Measurements from ENCODE around the gene INPP5E.
A peak's percentile ranks its signal among the peaks of the same experiment; 100 is the strongest.
"Not testable (repeated sequence)": the region's sequence is repeated elsewhere in the genome, so short reads cannot be mapped to it uniquely, and the experiment has no call there.

The INPP5E gene

DNA sequence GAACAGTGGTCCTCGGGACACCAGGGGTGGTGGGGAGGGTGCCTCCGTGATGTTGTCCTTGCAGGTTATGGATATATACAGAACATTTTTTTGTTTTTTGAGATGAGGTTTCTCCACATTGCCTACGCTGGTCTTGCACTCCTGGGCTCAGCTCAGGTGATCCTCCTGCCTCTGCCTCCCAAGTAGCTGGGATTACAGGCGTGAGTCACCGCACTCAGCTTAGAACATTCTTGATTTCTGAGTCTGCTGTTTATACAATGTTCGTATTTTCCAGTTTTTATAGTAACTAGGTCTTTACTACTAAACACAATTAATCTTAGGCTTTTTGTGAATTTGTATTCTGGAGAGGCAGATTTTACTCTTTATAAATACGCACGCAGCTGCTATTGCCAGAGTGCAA, 23.2 kb downstream of the INPP5E start:
- H3K36me3 ChIP-seq (ENCODE audit: control insufficient read depth in 1 of 2, insufficient read depth in 2 of 2, low read length in 2 of 2): peaks cover 50 to 82% of the 10 kb centered on the region in 2 donors

DNA sequence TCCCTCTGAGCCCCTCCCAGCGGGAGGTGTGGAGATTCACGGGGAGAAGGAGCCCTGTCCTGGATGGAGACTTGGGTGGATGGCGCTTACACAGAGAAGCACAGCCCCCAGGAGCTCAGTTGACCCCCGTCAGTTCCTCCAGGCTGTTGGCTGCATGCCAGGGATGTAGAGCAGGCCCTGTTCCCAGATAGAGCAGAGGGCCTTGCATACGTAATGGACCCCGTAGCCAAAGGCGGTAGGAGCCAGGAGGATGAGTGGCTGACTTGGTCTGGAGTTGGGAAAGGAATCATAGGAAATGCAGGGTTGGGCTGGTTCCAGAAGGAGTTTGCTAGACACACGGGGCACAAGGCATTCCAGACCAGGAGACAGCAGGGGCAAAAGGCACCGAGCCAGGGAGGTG, 26.7 kb downstream of the INPP5E start:
- H3K9me3 ChIP-seq (ENCODE audit: control insufficient read depth in 1 of 2, low read length in 2 of 2): no peaks in the 10 kb centered on the region
- H3K36me3 ChIP-seq (ENCODE audit: control insufficient read depth in 1 of 2, insufficient read depth in 2 of 2, low read length in 2 of 2): peaks cover 35 to 53% of the 10 kb centered on the region in 2 donors
- no peak overlapping the region for H3K27ac ChIP-seq (ENCODE audit: low read depth, low read length)
- H3K9ac ChIP-seq (ENCODE audit: low read depth in 1 of 2, low read length in 2 of 2): no peak overlapping the region
- no peak overlapping the region for H3K4me3 ChIP-seq (ENCODE audit: low read depth in 1 of 2, low read length in 2 of 2)
- H3K27me3 ChIP-seq (ENCODE audit: control insufficient read depth in 1 of 2, insufficient read depth in 2 of 2, low read length in 2 of 2): no peaks in the 10 kb centered on the region
- H3K4me1 ChIP-seq (ENCODE audit: control insufficient read depth in 1 of 2, insufficient read depth in 2 of 2, low read length in 2 of 2): peaks cover 18 to 21% of the 10 kb centered on the region in 2 donors

More for the DNA sequence above, 23.2 kb downstream of the INPP5E start:
- Histone ChIP-seq H3K4me1 (ENCODE audit: control insufficient read depth in 1 of 2, insufficient read depth in 2 of 2, low read length in 2 of 2) (peaks cover 7 to 8% of the 10 kb centered on the region in 2 donors), H3K27ac (ENCODE audit: low read depth, low read length) (no peak overlapping the region), H3K4me3 (ENCODE audit: low read depth in 1 of 2, low read length in 2 of 2) (no peak overlapping the region), H3K9me3 (ENCODE audit: control insufficient read depth in 1 of 2, low read length in 2 of 2) (no peaks in the 10 kb centered on the region), H3K27me3 (ENCODE audit: control insufficient read depth in 1 of 2, insufficient read depth in 2 of 2, low read length in 2 of 2) (no peaks in the 10 kb centered on the region), H3K9ac (ENCODE audit: low read depth in 1 of 2, low read length in 2 of 2) (no peak overlapping the region)

DNA sequence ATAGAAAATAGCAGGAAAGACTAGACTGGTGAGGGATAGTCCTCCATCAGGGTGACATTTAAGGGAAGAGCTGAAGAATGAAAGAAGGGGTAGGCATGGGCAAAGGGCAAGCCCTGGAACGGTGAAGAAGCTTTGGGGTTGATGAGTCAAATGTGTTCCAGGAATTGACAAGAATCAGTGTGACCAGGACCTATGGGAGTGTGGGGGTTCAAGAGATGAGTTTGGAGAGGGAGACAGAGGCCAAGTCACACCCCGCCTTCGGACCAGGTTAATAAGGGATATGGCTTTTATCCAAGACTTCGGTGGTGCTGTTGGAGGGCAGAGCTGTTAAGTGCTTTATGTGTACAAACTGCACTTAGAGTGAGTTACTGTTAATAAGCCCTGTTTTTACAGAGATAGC, 28.3 kb downstream of the INPP5E start:
- Histone ChIP-seq H3K9me3 (ENCODE audit: control insufficient read depth in 1 of 2, low read length in 2 of 2) (no peaks in the 10 kb centered on the region), H3K36me3 (ENCODE audit: control insufficient read depth in 1 of 2, insufficient read depth in 2 of 2, low read length in 2 of 2) (peaks cover 35 to 51% of the 10 kb centered on the region in 2 donors), H3K27me3 (ENCODE audit: control insufficient read depth in 1 of 2, insufficient read depth in 2 of 2, low read length in 2 of 2) (no peaks in the 10 kb centered on the region), H3K4me3 (ENCODE audit: low read depth in 1 of 2, low read length in 2 of 2) (peak overlapping the region; percentile 91 to 98), H3K9ac (ENCODE audit: low read depth in 1 of 2, low read length in 2 of 2) (peak overlapping the region; percentile 56 to 92), H3K4me1 (ENCODE audit: control insufficient read depth in 1 of 2, insufficient read depth in 2 of 2, low read length in 2 of 2) (peaks cover 18 to 21% of the 10 kb centered on the region in 2 donors), H3K27ac (ENCODE audit: low read depth, low read length) (no peak overlapping the region)

DNA sequence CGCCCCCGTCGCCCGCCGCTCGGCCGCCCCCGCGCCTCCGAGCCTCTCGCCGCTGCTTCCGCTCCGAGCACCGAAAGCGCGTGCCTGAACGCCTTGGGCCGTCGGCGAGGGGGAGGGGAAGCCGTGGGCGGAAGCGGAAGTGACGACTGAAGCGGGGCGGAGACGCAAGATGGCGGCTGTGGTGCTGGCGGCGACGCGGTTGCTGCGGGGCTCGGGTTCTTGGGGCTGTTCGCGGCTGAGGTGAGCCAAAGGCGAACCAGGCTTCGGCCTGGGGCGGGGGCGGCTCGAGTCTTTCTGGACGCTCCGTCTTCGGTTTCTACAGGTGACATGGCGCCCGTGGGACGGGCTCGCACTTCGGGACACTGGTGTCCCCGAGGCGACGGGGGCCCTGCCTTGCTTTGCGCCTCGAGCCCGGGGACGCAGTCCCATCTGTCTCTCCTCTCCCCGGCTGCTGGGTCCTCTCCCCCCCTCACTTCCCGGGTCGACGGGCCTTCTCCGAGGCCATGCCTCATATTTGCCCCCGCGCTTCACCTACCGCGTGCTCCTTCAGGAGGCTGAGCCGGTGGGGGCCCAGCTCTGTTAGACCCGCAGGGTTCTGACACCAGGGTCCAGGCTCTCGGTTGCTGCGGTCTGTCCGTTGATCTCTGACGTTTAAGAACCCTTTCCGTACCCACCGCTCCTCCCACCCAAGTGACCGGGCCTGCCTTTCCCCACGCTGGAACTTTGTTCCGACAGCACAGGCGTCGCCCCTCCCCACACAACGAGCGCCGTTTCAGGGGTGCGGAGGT, 29.0 kb downstream of the INPP5E start, which contains the start of the genes ENTR1 and PMPCA:
Gene ENTR1 (minus strand): TSS at position 115 of the 788 bp plus-strand sequence. CDS start 217 bp downstream, outside the sequence.
Gene PMPCA (plus strand): TSS at position 159 of the 788 bp plus-strand sequence. CDS start 11 bp downstream, at position 170.
- H3K9me3 ChIP-seq (ENCODE audit: control insufficient read depth in 1 of 2, low read length in 2 of 2): no peaks in the 10 kb centered on the region
- H3K27ac ChIP-seq (ENCODE audit: low read depth, low read length): peak within 1 kb of the TSS; percentile 73
- H3K36me3 ChIP-seq (ENCODE audit: control insufficient read depth in 1 of 2, insufficient read depth in 2 of 2, low read length in 2 of 2): peaks cover 29 to 49% of the 10 kb centered on the region in 2 donors
- H3K4me1 ChIP-seq (ENCODE audit: control insufficient read depth in 1 of 2, insufficient read depth in 2 of 2, low read length in 2 of 2): peaks cover 18 to 21% of the 10 kb centered on the region in 2 donors
- no peaks in the 10 kb centered on the region for H3K27me3 ChIP-seq (ENCODE audit: control insufficient read depth in 1 of 2, insufficient read depth in 2 of 2, low read length in 2 of 2)
- H3K4me3 ChIP-seq (ENCODE audit: low read depth in 1 of 2, low read length in 2 of 2): peak within 1 kb of the TSS; percentile 91 to 98
- H3K9ac ChIP-seq (ENCODE audit: low read depth in 1 of 2, low read length in 2 of 2): peak within 1 kb of the TSS; percentile 66 to 92

DNA sequence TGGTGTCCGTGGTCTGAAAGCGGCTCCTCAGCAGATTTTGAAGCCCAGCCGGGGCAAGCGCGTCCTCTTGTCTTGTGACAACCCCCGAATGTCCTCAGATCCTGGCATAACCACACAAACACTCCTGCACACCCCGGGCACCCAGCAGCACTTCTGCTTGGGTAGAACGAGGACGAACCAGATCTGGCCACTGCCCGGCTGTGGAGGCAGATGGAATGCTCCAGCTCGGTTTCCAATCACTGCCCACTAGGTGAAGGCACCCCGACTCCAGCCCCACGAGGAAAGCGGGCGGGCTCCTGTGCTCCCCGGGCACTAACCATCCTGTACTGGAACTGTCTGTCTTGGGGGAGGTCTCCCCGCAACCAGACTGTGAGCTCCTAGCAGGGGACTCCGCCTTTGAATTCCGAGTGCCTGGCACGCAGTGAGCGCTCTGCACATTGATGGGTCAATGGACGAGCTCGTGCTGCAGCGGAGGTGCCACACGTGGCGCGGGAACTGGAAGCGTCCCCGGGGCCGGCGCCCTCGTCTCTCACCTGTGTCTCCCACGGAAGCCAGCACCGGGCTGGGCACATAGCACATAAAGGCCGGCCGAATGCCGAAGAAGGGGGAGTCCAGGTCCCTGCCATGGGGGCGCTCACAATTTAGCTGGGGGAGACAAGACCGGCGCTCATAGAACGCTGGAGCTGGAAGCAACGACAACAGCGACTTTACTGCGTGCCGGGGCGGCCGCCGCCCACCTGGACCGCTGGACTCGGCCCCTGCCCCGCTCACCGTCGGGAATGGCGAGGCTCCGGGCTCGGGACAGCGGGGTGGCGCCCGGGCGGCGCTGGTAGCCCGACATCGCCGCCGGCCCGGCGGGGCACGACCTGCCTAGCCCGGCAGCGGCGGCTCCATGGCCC, 29.8 kb downstream of the INPP5E start:
- H3K27ac ChIP-seq (ENCODE audit: low read depth, low read length): no peak overlapping the region
- H3K9me3 ChIP-seq (ENCODE audit: control insufficient read depth in 1 of 2, low read length in 2 of 2): no peaks in the 10 kb centered on the region
- H3K27me3 ChIP-seq (ENCODE audit: control insufficient read depth in 1 of 2, insufficient read depth in 2 of 2, low read length in 2 of 2): no peaks in the 10 kb centered on the region
- peaks cover 28 to 48% of the 10 kb centered on the region in 2 donors for H3K36me3 ChIP-seq (ENCODE audit: control insufficient read depth in 1 of 2, insufficient read depth in 2 of 2, low read length in 2 of 2)
- H3K9ac ChIP-seq (ENCODE audit: low read depth in 1 of 2, low read length in 2 of 2): peak overlapping the region; percentile 56 to 66
- H3K4me1 ChIP-seq (ENCODE audit: control insufficient read depth in 1 of 2, insufficient read depth in 2 of 2, low read length in 2 of 2): peaks cover 18 to 21% of the 10 kb centered on the region in 2 donors
- H3K4me3 ChIP-seq (ENCODE audit: low read depth in 1 of 2, low read length in 2 of 2): peak overlapping the region; percentile 75 to 98

DNA sequence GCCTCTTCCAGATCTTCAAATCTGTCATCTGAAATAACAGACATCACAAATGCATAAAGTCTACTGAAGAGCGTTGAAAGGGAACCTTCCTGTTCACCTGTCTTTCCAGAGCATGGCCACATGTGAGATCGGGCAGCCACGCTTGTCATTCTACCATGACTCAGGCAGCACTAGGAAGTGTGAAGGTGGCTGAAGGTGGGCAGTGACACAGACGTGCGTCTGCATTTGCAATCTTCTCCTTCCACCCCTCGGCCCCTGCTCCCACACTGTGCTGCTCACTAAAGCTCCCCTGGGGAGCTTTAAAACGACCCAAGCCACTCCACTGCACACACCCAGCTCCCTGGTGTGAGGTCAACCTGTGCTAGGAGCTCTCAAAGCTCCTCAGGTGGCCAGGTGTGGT, 31.7 kb downstream of the INPP5E start:
- Histone ChIP-seq H3K27me3 (ENCODE audit: control insufficient read depth in 1 of 2, insufficient read depth in 2 of 2, low read length in 2 of 2) (no peaks in the 10 kb centered on the region), H3K36me3 (ENCODE audit: control insufficient read depth in 1 of 2, insufficient read depth in 2 of 2, low read length in 2 of 2) (peaks cover 14 to 41% of the 10 kb centered on the region in 2 donors), H3K4me3 (ENCODE audit: low read depth in 1 of 2, low read length in 2 of 2) (no peak overlapping the region), H3K27ac (ENCODE audit: low read depth, low read length) (no peak overlapping the region), H3K4me1 (ENCODE audit: control insufficient read depth in 1 of 2, insufficient read depth in 2 of 2, low read length in 2 of 2) (peaks cover 18 to 28% of the 10 kb centered on the region in 2 donors), H3K9ac (ENCODE audit: low read depth in 1 of 2, low read length in 2 of 2) (no peak overlapping the region), H3K9me3 (ENCODE audit: control insufficient read depth in 1 of 2, low read length in 2 of 2) (no peaks in the 10 kb centered on the region)

DNA sequence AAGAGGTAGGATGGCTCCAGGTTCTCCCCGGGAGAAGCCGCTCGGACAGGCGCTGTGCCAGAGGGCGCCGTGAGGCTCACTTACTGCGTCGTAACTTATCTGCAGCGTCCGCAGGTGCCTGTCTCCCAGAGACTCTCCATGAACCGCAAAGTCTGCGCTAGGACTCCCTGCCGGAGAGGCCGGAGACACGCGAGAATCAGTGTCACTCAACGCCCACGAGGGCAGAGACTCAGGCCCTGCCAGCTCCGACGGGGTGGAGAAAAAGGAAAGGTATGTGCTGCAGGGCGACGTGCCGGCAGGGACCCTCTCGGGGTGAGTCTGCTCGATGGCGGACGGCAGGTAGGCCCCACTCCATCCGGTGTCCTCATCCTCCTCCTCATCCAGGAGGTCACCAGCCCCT, 32.6 kb downstream of the INPP5E start:
- not testable (repeated sequence) for H3K27ac ChIP-seq (ENCODE audit: low read depth, low read length); H3K4me3 ChIP-seq (ENCODE audit: low read depth in 1 of 2, low read length in 2 of 2); H3K9me3 ChIP-seq (ENCODE audit: control insufficient read depth in 1 of 2, low read length in 2 of 2); H3K27me3 ChIP-seq (ENCODE audit: control insufficient read depth in 1 of 2, insufficient read depth in 2 of 2, low read length in 2 of 2); H3K9ac ChIP-seq (ENCODE audit: low read depth in 1 of 2, low read length in 2 of 2)
- peaks cover 16 to 28% of the 10 kb centered on the region in 2 donors for H3K4me1 ChIP-seq (ENCODE audit: control insufficient read depth in 1 of 2, insufficient read depth in 2 of 2, low read length in 2 of 2)
- H3K36me3 ChIP-seq (ENCODE audit: control insufficient read depth in 1 of 2, insufficient read depth in 2 of 2, low read length in 2 of 2): peaks cover 12 to 37% of the 10 kb centered on the region in 2 donors

DNA sequence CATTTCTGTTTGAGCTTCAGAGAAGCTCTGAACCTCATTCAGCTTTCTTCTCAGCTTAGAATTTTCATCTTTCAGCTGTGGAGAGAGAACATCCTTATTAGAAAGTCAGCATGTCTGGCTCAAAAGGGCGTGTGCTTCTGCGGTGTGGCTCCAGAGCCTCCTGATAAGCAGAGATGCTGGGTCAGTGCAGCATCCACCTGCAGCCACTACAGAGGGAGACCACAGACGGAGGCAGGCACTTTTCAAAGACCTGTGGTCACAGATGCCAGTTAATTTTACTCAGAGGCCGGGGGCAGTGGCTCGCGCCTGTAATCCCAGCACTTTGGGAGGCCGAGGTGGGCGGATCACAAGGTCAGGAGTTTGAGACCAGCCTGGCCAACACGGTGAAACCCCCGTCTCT, 33.7 kb downstream of the INPP5E start:
- Histone ChIP-seq H3K4me1 (ENCODE audit: control insufficient read depth in 1 of 2, insufficient read depth in 2 of 2, low read length in 2 of 2) (peaks cover 6 to 16% of the 10 kb centered on the region in 2 donors), H3K36me3 (ENCODE audit: control insufficient read depth in 1 of 2, insufficient read depth in 2 of 2, low read length in 2 of 2) (peaks cover 12 to 37% of the 10 kb centered on the region in 2 donors)
- H3K9ac ChIP-seq (ENCODE audit: low read depth in 1 of 2, low read length in 2 of 2); H3K4me3 ChIP-seq (ENCODE audit: low read depth in 1 of 2, low read length in 2 of 2); H3K27me3 ChIP-seq (ENCODE audit: control insufficient read depth in 1 of 2, insufficient read depth in 2 of 2, low read length in 2 of 2); H3K9me3 ChIP-seq (ENCODE audit: control insufficient read depth in 1 of 2, low read length in 2 of 2); H3K27ac ChIP-seq (ENCODE audit: low read depth, low read length): not testable (repeated sequence)

DNA sequence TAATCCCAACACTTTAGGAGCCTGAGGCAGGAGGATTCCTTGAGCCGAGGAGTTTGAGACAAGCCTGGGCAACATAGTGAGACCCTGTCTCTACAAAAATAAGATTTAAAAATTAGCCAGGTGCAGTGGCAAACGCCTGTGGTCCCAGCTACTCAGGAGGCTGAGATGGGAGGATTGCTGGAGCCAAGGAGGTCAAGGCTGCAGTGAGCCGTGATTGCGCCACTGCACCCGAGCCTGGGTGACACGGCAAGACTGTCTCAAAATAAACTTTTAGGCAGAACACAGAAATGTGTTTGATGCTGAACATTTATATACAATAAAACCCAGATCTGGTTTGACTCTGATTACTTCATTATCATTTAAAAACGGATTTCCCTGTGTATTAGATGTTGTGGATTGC, 34.2 kb downstream of the INPP5E start:
- no peak overlapping the region for H3K27ac ChIP-seq (ENCODE audit: low read depth, low read length)
- peaks cover 12 to 37% of the 10 kb centered on the region in 2 donors for H3K36me3 ChIP-seq (ENCODE audit: control insufficient read depth in 1 of 2, insufficient read depth in 2 of 2, low read length in 2 of 2)
- peaks cover 8 to 18% of the 10 kb centered on the region in 2 donors for H3K4me1 ChIP-seq (ENCODE audit: control insufficient read depth in 1 of 2, insufficient read depth in 2 of 2, low read length in 2 of 2)
- no peaks in the 10 kb centered on the region for H3K9me3 ChIP-seq (ENCODE audit: control insufficient read depth in 1 of 2, low read length in 2 of 2)
- no peak overlapping the region for H3K9ac ChIP-seq (ENCODE audit: low read depth in 1 of 2, low read length in 2 of 2)
- no peaks in the 10 kb centered on the region for H3K27me3 ChIP-seq (ENCODE audit: control insufficient read depth in 1 of 2, insufficient read depth in 2 of 2, low read length in 2 of 2)
- no peak overlapping the region for H3K4me3 ChIP-seq (ENCODE audit: low read depth in 1 of 2, low read length in 2 of 2)

DNA sequence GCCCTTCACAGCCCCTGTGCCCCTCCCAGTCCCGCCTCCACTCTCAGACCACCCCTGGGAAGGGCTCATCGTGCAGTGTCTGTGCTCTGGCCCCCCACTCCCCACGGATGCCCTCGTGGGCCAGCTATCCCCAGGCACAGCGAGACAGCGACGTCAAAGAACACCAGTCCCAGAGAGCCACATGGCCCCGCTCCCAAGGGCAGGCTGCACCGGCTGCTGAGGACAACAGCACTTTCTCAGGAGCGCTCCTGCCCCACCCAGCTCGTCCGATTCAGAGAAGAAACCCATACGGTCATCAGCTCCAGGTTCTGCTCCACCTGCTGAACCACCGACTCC, 34.9 kb downstream of the INPP5E start:
- H3K27me3 ChIP-seq (ENCODE audit: control insufficient read depth in 1 of 2, insufficient read depth in 2 of 2, low read length in 2 of 2): no peaks in the 10 kb centered on the region

More for the DNA sequence above, 34.9 kb downstream of the INPP5E start:
- no peaks in the 10 kb centered on the region for H3K9me3 ChIP-seq (ENCODE audit: control insufficient read depth in 1 of 2, low read length in 2 of 2)
- H3K9ac ChIP-seq (ENCODE audit: low read depth in 1 of 2, low read length in 2 of 2): no peak overlapping the region
- no peak overlapping the region for H3K27ac ChIP-seq (ENCODE audit: low read depth, low read length)
- peaks cover 10 to 18% of the 10 kb centered on the region in 2 donors for H3K4me1 ChIP-seq (ENCODE audit: control insufficient read depth in 1 of 2, insufficient read depth in 2 of 2, low read length in 2 of 2)
- H3K36me3 ChIP-seq (ENCODE audit: control insufficient read depth in 1 of 2, insufficient read depth in 2 of 2, low read length in 2 of 2): peaks cover 12 to 37% of the 10 kb centered on the region in 2 donors
- no peak overlapping the region for H3K4me3 ChIP-seq (ENCODE audit: low read depth in 1 of 2, low read length in 2 of 2)
